Kidney (tissue), 14 donors: ENCODE measurements around the gene A2M. TPM values are rescaled to one million over a fixed set of nuclear protein-coding genes. Genes with fewer than 3 reads are reported as not detected.

Source experiments
- DNase-seq, 5 donors: peaks; one replicate each; pipeline ENCODE4 v3.0.0-alpha.2; 2013 to 2020
- FAIRE-seq: peaks from 2 replicates; lab custom pipeline; 2012; peaks lifted over from hg19 to GRCh38; lab: Jason Lieb, UNC
- H3K27ac ChIP-seq, 2 donors: one replicate each; pipeline ENCODE4 v1.7.0; 2013; ENCODE audit warnings: low read depth in 2 of 2, low read length in 2 of 2, inconsistent platforms in 1 of 2
- H3K27me3 ChIP-seq: one replicate; pipeline ENCODE4 v1.7.1; 2013; ENCODE audit warnings: low read length, inconsistent platforms; ENCODE audit not compliant: control insufficient read depth, insufficient read depth
- H3K36me3 ChIP-seq, 3 donors: one replicate each; pipeline versions ENCODE4 v1.7.0 to v1.7.1; 2013; ENCODE audit warnings: low read length in 3 of 3, control low read depth in 1 of 3, inconsistent platforms in 1 of 3; ENCODE audit not compliant: insufficient read depth in 3 of 3, control insufficient read depth in 2 of 3
- H3K4me1 ChIP-seq, 3 donors: one replicate each; pipeline versions ENCODE4 v1.7.0 to v1.7.1; 2013; ENCODE audit warnings: low read length in 3 of 3, inconsistent platforms in 1 of 3, low read depth in 1 of 3; ENCODE audit not compliant: control insufficient read depth in 2 of 3, insufficient read depth in 2 of 3
- H3K4me3 ChIP-seq, 3 donors: one replicate each; pipeline versions ENCODE4 v1.7.0 to v1.8.1; 2013; ENCODE audit warnings: low read length in 3 of 3, control low read depth in 1 of 3, inconsistent platforms in 1 of 3
- H3K9ac ChIP-seq, 3 donors: one replicate each; pipeline versions ENCODE4 v1.7.0 to v1.7.1; 2013; ENCODE audit warnings: low read length in 3 of 3, control low read depth in 1 of 3, inconsistent platforms in 1 of 3
- H3K9me3 ChIP-seq, 3 donors: one replicate each; pipeline versions ENCODE4 v1.7.0 to v1.7.1; 2013; ENCODE audit warnings: low read length in 3 of 3, control low read depth in 1 of 3, inconsistent platforms in 1 of 3; ENCODE audit not compliant: control insufficient read depth in 2 of 3, insufficient read depth in 1 of 3
- intact Hi-C: fragments of 100-400 bp; cut with DNase I; formaldehyde crosslinking; loops from one replicate; pipeline ENCODE4 v1.11.1; 2022
- polyA plus RNA-seq: library from polyadenylated mRNA; stranded (reverse); fragments of 350-450 nt; fragmentation: Illumina TruSeq; extraction: RNeasy Lipid Tissue Mini Kit (QIAGEN cat#74804); gene quantifications from one replicate; pipeline ENCODE4 v1.2.3, GENCODE V29; 2014; ENCODE audit warnings: low read depth, low replicate concordance; ENCODE audit not compliant: insufficient read depth
- total RNA-seq: library from RNA; stranded (reverse); fragmentation: NEBNext Ultra II Directional; extraction: Animal tissue kit (Norgen Biotek cat#: 25700); gene quantifications from one replicate; pipeline ENCODE4 v1.2.1, GENCODE V29; 2021
- TF ChIP-seq, protein P1 (sequence below): IDR thresholded peaks from 3 replicates; pipeline ENCODE4 v1.5.1; 2012; ENCODE audit warnings: mild to moderate bottlenecking, moderate library complexity, borderline replicate concordance; ENCODE audit not compliant: insufficient read depth; ENCODE audit errors: extremely low read depth
- donor health status: control.
- donor health status: control.
- donor health status: control.
- donor health status: control.
- donor health status: control.
- donor health status: DM: yes; HTN: yes; CAD: no.
- donor health status: Normal renal cell carcinoma (clear cell type).

The A2M gene
- total and polyA plus RNA-seq, 2 donors from 2014 or later: 745 to 971 TPM

DNA sequence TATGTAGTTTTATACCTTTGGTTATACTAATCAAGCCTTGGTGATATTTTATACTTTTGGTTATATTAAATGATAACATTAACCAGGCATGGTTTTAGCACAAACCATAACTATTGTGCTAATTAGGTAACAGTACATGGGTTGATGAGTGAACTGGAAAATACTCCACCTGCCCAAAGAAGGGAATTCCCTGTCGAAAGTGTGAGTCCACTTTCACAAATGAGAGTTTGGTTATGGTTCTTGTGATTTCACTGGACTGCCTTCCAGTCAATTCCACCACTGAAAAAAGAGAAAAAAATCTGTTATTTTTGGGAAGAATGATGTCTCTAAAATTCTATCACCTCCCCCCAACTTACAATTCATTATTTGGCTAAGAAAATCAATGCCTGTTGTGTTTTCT is 9.7 kb downstream of the A2M start:
- H3K4me3 ChIP-seq: no peak overlapping the region
- FAIRE-seq (no peak), DNase-seq (no peak)
- TF ChIP-seq, protein P1, sequence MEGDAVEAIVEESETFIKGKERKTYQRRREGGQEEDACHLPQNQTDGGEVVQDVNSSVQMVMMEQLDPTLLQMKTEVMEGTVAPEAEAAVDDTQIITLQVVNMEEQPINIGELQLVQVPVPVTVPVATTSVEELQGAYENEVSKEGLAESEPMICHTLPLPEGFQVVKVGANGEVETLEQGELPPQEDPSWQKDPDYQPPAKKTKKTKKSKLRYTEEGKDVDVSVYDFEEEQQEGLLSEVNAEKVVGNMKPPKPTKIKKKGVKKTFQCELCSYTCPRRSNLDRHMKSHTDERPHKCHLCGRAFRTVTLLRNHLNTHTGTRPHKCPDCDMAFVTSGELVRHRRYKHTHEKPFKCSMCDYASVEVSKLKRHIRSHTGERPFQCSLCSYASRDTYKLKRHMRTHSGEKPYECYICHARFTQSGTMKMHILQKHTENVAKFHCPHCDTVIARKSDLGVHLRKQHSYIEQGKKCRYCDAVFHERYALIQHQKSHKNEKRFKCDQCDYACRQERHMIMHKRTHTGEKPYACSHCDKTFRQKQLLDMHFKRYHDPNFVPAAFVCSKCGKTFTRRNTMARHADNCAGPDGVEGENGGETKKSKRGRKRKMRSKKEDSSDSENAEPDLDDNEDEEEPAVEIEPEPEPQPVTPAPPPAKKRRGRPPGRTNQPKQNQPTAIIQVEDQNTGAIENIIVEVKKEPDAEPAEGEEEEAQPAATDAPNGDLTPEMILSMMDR: no peak
- intact Hi-C loops: no loop called here
- no peaks in the 10 kb centered on the region for H3K4me1 ChIP-seq
- H3K27me3 ChIP-seq: no peaks in the 10 kb centered on the region
- H3K9ac ChIP-seq: no peak overlapping the region
- H3K9me3 ChIP-seq: no peaks in the 10 kb centered on the region
- peaks cover 0 to 27% (median 6%) of the 10 kb centered on the region in 3 donors for H3K36me3 ChIP-seq
- no peak overlapping the region for H3K27ac ChIP-seq

DNA sequence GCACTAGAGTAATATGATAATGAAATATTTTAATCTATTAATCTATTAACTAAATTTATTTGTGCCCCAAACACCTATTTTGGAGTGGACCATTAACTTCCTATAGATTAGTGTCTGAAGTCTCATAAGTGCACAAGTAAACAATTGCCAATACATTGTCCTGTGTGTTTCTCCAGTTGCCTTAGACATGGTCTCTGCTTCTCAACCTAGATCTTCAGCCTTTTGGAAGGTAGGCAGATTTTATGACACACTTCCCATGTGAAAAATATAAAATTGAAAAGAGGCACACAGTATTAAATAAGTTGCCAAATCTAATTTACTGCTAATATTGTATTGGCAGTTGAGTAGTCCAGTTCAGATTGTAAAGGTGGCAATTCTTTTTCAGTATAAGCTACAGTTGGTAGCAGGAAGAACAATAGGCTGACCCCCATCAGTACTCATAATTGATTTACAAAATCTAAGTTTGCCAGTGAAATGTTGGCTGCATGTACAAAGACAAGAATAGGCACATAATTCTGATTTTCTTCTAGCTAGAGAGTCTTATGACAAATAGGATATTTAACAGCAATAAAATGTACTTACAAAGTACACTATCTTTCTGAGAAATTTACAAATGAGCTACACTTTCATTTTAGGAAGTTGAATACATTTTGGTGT is 10.8 kb downstream of the A2M start:
- TF ChIP-seq, protein P1: no peak
- FAIRE-seq (no peak), DNase-seq (no peak)
- Histone ChIP-seq H3K9ac (no peak overlapping the region), H3K36me3 (peaks cover 0 to 32% (median 6%) of the 10 kb centered on the region in 3 donors), H3K27ac (no peak overlapping the region), H3K4me1 (no peaks in the 10 kb centered on the region), H3K4me3 (no peak overlapping the region), H3K9me3 (no peaks in the 10 kb centered on the region), H3K27me3 (no peaks in the 10 kb centered on the region)
- intact Hi-C loops: no loop called here

DNA sequence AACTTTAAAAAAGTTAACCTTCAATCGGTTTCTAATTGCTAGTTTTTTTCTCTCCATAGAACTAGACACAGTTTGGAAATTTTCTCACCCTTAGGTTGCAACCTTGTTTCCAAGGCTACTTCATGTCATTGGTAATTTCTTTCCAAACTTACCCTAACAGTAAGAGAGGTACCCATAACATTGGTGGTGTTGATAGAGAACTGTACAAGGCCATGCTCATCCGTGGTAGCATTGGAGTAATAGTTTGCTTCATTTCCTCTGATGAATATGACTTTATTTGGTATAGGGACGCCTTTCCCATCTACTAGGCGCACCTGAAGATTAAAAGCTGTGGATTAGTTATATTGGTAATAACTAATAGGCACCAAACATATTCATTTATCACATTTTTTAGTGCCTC is 11.6 kb downstream of the A2M start:
- no peaks in the 10 kb centered on the region for H3K4me1 ChIP-seq
- intact Hi-C loops: no loop called here
- DNase-seq (no peak), FAIRE-seq (no peak)
- H3K27ac ChIP-seq: no peak overlapping the region
- H3K4me3 ChIP-seq: no peak overlapping the region
- no peak overlapping the region for H3K9ac ChIP-seq
- H3K36me3 ChIP-seq: peaks cover 0 to 37% (median 8%) of the 10 kb centered on the region in 3 donors
- H3K27me3 ChIP-seq: no peaks in the 10 kb centered on the region
- TF ChIP-seq, protein P1: no peak
- H3K9me3 ChIP-seq: no peaks in the 10 kb centered on the region
